Pulmonary artery endothelial cell (primary cell): ENCODE data around the gene IL1RAPL1. TPM values are rescaled to one million over a fixed set of nuclear protein-coding genes. Genes with fewer than 3 reads are reported as not detected.

Experiments
- DNase-seq: peaks from one replicate; pipeline ENCODE4 v3.0.0-alpha.2; 2011; ENCODE audit warnings: low read depth, low spot score
- total RNA-seq: library from RNA; depleted of rRNA; stranded (reverse); fragments of >200 nt; gene quantifications from 2 replicates; pipeline ENCODE4 v1.2.3, GENCODE V29; 2014

IL1RAPL1 gene
- total RNA-seq, 1 donor from 2014 or later: 0.92 TPM

- DNase-seq: no peak
Measured at GRCh38 chrX:29496636-29497180, 909.5 kb downstream of the IL1RAPL1 start.

GRCh38 chrX:29506729-29507128, 919.5 kb downstream of the IL1RAPL1 start:
- no peak for DNase-seq

GRCh38 chrX:29518100-29518499, 930.9 kb downstream of the IL1RAPL1 start:
- DNase-seq: no peak

- no peak for DNase-seq
Measured at GRCh38 chrX:29528281-29528680, 941.0 kb downstream of the IL1RAPL1 start.

- DNase-seq: no peak
Measured at GRCh38 chrX:29530501-29530900, 943.3 kb downstream of the IL1RAPL1 start.

GRCh38 chrX:29531336-29531735, 944.1 kb downstream of the IL1RAPL1 start:
- no peak for DNase-seq

DNA sequence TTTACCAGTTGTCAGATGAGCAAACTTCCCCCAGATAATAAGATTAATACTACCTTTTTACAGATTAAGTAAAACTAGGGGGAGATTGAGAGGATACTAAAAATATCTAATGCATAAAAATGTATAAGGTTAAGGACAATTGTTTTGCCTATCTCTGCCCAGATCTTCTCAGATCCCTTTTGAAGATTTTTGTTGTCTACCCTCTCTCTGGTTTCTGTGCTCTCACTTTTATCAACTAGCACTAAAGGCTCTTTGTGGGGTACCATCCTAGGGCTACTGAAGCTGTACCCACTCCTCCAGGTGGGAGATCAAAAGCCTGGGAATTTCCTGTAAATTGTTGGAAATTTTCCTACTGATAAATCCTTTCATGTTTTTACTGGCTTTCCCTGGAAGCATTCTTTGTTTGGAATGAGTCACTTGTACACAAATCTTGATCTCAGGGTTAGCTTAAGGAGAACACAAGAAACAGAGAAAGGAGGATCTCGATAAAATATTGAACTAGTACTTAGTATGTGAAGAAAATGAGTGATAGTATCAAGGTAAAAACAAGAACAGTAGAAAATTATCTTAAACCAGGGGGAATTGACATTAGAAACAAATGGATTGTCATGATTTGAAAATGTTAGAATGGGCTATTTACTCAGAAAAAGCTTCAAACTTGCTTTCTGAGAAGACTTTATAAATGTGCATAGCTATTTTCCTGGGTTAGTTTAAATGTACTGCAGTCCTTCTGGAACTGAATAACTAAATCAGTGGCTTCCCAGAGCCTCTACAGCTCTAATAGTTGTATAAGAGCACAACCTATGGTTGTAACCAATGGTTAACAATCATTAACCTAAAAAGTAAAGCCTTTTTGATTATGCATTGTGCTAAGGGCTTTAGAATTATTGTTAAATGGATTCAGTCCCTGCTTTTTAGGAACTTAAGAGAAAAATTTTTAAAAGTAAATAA, 948.2 kb downstream of the IL1RAPL1 start:
- no peak for DNase-seq

- no peak for DNase-seq
Measured at GRCh38 chrX:29541038-29541437, 953.8 kb downstream of the IL1RAPL1 start.

GRCh38 chrX:29542152-29542551, 954.9 kb downstream of the IL1RAPL1 start:
- no peak for DNase-seq

DNA sequence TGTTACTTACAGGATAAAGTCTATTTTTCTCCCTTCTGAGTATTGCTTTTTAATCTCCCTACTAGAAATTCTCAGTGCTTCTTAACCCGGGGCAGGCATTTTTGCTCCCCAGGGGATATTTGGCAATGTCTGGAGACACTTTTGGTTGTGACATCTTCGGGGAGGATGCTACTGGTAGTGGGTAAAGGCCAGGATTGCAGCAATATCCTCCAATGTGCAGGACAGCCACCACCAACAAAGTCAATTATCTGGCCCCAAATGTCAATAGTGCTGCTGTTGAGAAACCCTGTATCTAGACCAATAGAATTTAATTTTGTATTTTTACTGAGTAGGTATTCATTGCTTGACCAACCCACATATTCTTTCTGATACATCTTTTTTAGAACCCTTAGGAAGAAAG, 958.6 kb downstream of the IL1RAPL1 start:
- no peak for DNase-seq

- DNase-seq: no peak
Measured at GRCh38 chrX:29547877-29548276, 960.6 kb downstream of the IL1RAPL1 start.

- no peak for DNase-seq
Measured at GRCh38 chrX:29553542-29553941, 966.3 kb downstream of the IL1RAPL1 start.

GRCh38 chrX:29555465-29556091, 968.3 kb downstream of the IL1RAPL1 start:
- no peak for DNase-seq

DNA sequence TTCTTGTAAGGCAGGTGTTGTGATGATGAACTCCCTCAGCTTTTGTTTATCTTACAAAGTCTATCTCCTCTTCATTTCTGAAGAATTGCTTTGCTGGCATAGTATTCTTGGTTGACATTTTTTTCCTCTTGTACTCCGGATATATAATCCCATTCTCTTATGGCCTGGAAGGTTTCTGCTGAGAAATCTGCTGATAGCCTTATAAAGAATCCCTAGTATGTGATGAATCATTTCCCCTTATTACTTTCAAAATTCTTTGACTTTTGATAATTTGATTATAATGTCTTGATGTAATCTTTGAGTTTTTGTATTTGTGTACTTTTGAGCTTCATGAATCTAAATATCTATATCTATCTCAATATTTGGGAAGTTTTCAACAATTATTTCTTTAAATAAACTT, 972.8 kb downstream of the IL1RAPL1 start:
- DNase-seq: no peak

DNA sequence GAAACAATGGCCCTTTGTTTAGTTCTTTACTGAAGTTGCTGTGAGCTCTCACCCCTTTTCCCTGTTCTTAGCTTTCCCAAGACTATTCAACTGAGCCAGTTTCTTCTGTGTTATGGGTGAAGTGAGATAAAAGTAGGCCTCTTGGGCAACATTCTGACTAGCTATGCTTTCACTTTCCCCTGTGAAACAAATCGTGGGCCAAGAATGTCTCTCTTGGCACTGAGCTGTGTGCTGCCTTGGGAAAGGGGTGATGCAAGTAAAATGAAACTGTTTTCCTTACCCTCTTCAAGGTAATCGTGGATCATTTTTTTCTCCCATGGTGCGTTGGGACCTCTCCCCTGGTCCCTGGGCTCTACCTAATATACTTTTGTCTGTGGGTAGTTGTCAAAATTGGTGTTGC, 974.2 kb downstream of the IL1RAPL1 start:
- DNase-seq: no peak

- no peak for DNase-seq
Measured at GRCh38 chrX:29580560-29580959, 993.3 kb downstream of the IL1RAPL1 start.

- no peak for DNase-seq
Measured at GRCh38 chrX:29581223-29581622, 994.0 kb downstream of the IL1RAPL1 start.

- DNase-seq: no peak
Measured at GRCh38 chrX:29587107-29587506, 999.9 kb downstream of the IL1RAPL1 start.

DNA sequence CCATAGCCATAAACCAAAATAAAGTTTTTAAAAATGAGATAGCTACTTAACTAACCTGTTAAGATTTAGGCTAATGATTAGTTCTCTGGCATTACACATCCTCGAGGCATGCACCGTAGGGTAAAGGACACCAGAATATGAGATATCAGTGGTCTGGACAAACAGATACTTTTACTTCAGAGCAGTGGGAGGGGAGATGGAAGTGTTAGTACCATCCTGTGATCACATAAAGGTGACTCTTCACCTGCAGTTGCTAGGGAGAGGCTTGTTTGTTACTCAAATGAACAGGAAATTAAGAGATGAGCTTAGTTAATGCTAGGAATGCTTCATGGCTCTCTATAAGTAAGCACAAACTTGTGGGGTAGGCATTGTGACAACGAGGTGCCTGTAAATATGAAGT, 1003.7 kb downstream of the IL1RAPL1 start:
- DNase-seq: no peak

GRCh38 chrX:29604381-29604780, 1017.1 kb downstream of the IL1RAPL1 start:
- DNase-seq: no peak

DNA sequence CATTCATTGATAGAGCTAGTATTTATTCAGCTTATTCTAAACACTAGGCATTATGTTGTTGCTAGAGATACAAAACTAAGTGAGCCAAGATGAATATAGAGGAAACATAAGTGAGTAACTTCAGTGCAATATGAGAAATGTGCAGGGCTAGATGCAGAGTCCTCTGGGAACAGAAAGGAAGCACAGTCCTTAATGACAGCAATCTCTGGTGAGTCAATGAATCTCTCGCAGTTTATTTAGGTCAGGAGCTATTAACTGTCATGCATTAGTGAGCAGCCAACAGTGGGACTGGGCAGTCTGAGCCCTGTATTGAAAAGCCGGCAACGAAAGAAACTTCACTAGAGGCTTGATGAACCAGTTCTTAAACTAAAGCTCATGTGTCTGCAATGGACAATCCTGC, 1030.0 kb downstream of the IL1RAPL1 start:
- no peak for DNase-seq

- DNase-seq: no peak
Measured at GRCh38 chrX:29617725-29618124, 1030.5 kb downstream of the IL1RAPL1 start.
